Fibroblast of lung (primary cell): ENCODE measurements around the gene RSF1. TPM values are rescaled to one million over a fixed set of nuclear protein-coding genes. Genes with fewer than 3 reads are reported as not detected.

ENCODE experiments used
- DNase-seq, 2 donors: peaks; one replicate each; pipeline versions ENCODE4 v3.0.0 to v3.0.0-alpha.2; 2010; ENCODE audit warnings: low read depth in 2 of 2
- H2AFZ ChIP-seq: 2 replicates; pipeline ENCODE4 v1.5.1; 2012; ENCODE audit warnings: low read length, control low read depth, inconsistent platforms
- H3K27ac ChIP-seq: 2 replicates; pipeline ENCODE4 v1.5.1; 2011; ENCODE audit warnings: low read length, control low read depth; ENCODE audit not compliant: insufficient read depth
- H3K27me3 ChIP-seq: 2 replicates; pipeline ENCODE4 v1.5.1; 2011; ENCODE audit warnings: mild to moderate bottlenecking, low read length; ENCODE audit not compliant: control insufficient read depth, insufficient read depth
- H3K36me3 ChIP-seq: 2 replicates; pipeline ENCODE4 v1.5.1; 2011; ENCODE audit warnings: low read length; ENCODE audit not compliant: control insufficient read depth, insufficient read depth
- H3K4me1 ChIP-seq: 2 replicates; pipeline ENCODE4 v1.5.1; 2011; ENCODE audit warnings: low read length; ENCODE audit not compliant: control insufficient read depth, insufficient read depth; ENCODE audit errors: extremely low read depth
- H3K4me2 ChIP-seq: 2 replicates; pipeline ENCODE4 v1.5.1; 2011; ENCODE audit warnings: low read length, control low read depth; ENCODE audit not compliant: insufficient read depth; ENCODE audit errors: extremely low read depth
- H3K4me3 ChIP-seq, 4 experiments: fragments of 200-600 bp in 1 of 4; sonication (generic) in 1 of 4; replicated peaks in 1 of 4; 2 replicates each; pipeline ENCODE4 v1.5.1; 2011 to 2016; ENCODE audit warnings: low read length in 4 of 4, low read depth in 3 of 4, mild to moderate bottlenecking in 3 of 4, control low read depth in 2 of 4, inconsistent platforms in 1 of 4, mixed read lengths in 1 of 4; ENCODE audit not compliant: insufficient read depth in 1 of 4; ENCODE audit errors: control extremely low read depth in 1 of 4
- H3K79me2 ChIP-seq: 2 replicates; pipeline ENCODE4 v1.5.1; 2012; ENCODE audit warnings: mild to moderate bottlenecking, low read length, inconsistent platforms; ENCODE audit not compliant: control insufficient read depth, insufficient read depth
- H3K9ac ChIP-seq: 2 replicates; pipeline ENCODE4 v1.5.1; 2011; ENCODE audit warnings: mild to moderate bottlenecking, low read length, control low read depth; ENCODE audit not compliant: insufficient read depth
- H3K9me3 ChIP-seq: 2 replicates; pipeline ENCODE4 v1.5.1; 2012; ENCODE audit warnings: low read depth, low read length; ENCODE audit not compliant: control insufficient read depth, insufficient read depth
- H4K20me1 ChIP-seq: 2 replicates; pipeline ENCODE4 v1.5.1; 2011; ENCODE audit warnings: low read length; ENCODE audit not compliant: control insufficient read depth, insufficient read depth; ENCODE audit errors: extremely low read depth
- EZH2 ChIP-seq: IDR thresholded peaks from 2 replicates; pipeline ENCODE4 v1.5.1; 2012; ENCODE audit warnings: low read length, control low read depth, mild to moderate bottlenecking; ENCODE audit errors: missing control alignments
- polyA plus RNA-seq, 2 donors: library from polyadenylated mRNA; depleted of rRNA in 1 of 2; stranded (reverse) in 1 of 2; unstranded in 1 of 2; fragments of >200 nt; gene quantifications; 2 replicates each; pipeline ENCODE4 v1.2.1, GENCODE V29; 2011 to 2012; ENCODE audit warnings: missing spikeins in 1 of 2
- total RNA-seq: library from RNA; depleted of rRNA; stranded (reverse); fragments of >200 nt; gene quantifications from 2 replicates; pipeline ENCODE4 v1.2.1, GENCODE V29; 2014
- TF ChIP-seq, protein P1 (sequence below), 2 donors: IDR thresholded peaks in 1 of 2; conservative IDR thresholded peaks in 1 of 2; 1 replicate in 1 of 2; 2 replicates in 1 of 2; pipeline ENCODE4 v1.5.1; 2011 to 2012; ENCODE audit warnings: low read length in 2 of 2, control low read depth in 1 of 2, inconsistent platforms in 1 of 2, low read depth in 1 of 2, mild to moderate bottlenecking in 1 of 2

Gene RSF1
- total and polyA plus RNA-seq, 2 donors (not counting 1 experiment from before 2014, with no cell fraction given), result 27.5 to 38.1 TPM

GRCh38 chr11:77821349-77821851 is 878 bp upstream of the RSF1 start:
- H3K4me2 ChIP-seq, result peak overlapping the region; percentile 99
- no peaks in the 10 kb centered on the region for H3K36me3 ChIP-seq
- peak; percentile 34 to 46 for DNase-seq
- peak overlapping the region; percentile 95 for H2AFZ ChIP-seq
- H4K20me1 ChIP-seq, result peaks cover 4% of the 10 kb centered on the region
- no peaks in the 10 kb centered on the region for H3K4me1 ChIP-seq
- H3K9ac ChIP-seq, result peak overlapping the region; percentile 67
- peak overlapping the region; percentile 86 to 98 (median 96) for H3K4me3 ChIP-seq
- H3K9me3 ChIP-seq, result no peaks in the 10 kb centered on the region
- peaks cover 42% of the 10 kb centered on the region for H3K79me2 ChIP-seq
- peak overlapping the region; percentile 68 for H3K27ac ChIP-seq
- H3K27me3 ChIP-seq, result no peaks in the 10 kb centered on the region
- TF ChIP-seq, protein P1, sequence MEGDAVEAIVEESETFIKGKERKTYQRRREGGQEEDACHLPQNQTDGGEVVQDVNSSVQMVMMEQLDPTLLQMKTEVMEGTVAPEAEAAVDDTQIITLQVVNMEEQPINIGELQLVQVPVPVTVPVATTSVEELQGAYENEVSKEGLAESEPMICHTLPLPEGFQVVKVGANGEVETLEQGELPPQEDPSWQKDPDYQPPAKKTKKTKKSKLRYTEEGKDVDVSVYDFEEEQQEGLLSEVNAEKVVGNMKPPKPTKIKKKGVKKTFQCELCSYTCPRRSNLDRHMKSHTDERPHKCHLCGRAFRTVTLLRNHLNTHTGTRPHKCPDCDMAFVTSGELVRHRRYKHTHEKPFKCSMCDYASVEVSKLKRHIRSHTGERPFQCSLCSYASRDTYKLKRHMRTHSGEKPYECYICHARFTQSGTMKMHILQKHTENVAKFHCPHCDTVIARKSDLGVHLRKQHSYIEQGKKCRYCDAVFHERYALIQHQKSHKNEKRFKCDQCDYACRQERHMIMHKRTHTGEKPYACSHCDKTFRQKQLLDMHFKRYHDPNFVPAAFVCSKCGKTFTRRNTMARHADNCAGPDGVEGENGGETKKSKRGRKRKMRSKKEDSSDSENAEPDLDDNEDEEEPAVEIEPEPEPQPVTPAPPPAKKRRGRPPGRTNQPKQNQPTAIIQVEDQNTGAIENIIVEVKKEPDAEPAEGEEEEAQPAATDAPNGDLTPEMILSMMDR (conservative IDR thresholded peaks at IDR 0.05 in 1 of 2, IDR thresholded peaks at IDR 0.05 in 1 of 2; ENCODE audit: low read depth in 1 of 2, low read length in 2 of 2), result no peak
- no peak for TF ChIP-seq EZH2

DNA sequence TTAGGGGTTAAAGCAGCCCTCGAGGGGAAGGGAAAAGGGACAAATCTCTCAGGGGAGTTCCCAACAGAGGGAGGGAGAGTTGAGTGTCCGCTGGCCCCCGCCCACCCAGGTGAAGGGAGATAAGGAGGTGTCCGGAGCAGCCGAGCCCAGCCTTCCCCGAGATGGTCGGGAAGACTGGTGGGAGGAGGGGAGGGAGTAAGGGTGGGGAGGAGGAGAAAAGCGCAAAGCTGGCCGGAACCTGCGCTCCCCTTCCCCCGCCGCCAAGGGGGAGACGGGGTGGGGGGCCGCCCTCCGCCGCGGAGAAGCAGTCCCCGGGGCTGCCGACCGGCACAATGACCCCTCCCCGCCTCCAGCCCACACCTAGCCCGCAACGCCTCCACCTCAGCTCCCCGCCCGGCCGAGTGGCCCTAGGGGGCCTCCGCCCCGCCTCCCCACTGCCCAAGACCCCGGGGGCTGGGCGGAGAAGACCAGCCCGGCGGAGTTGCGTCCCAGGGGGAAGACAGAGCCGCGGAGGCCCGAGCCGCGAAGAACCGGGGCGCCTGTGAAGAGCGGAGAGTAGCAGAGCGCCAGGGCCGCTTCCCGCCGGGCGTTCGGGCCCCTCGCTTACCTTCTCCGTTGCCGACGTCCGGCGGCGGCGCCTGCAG is 479 bp downstream of the RSF1 start:
- peak; percentile 26 to 51 for DNase-seq
- peak overlapping the region; percentile 83 for H3K9ac ChIP-seq
- peaks cover 56% of the 10 kb centered on the region for H3K79me2 ChIP-seq
- H3K27ac ChIP-seq, result peak overlapping the region; percentile 75
- no peaks in the 10 kb centered on the region for H3K36me3 ChIP-seq
- H2AFZ ChIP-seq, result peak overlapping the region; percentile 72
- peak overlapping the region; percentile 61 to 98 (median 85) for H3K4me3 ChIP-seq
- no peaks in the 10 kb centered on the region for H3K9me3 ChIP-seq
- peaks cover 5% of the 10 kb centered on the region for H4K20me1 ChIP-seq
- TF ChIP-seq, protein P1 (conservative IDR thresholded peaks at IDR 0.05 in 1 of 2, IDR thresholded peaks at IDR 0.05 in 1 of 2; ENCODE audit: low read depth in 1 of 2, low read length in 2 of 2), result no peak
- no peak for TF ChIP-seq EZH2
- H3K4me1 ChIP-seq, result no peaks in the 10 kb centered on the region
- peak overlapping the region; percentile 76 for H3K4me2 ChIP-seq
- no peaks in the 10 kb centered on the region for H3K27me3 ChIP-seq

DNA sequence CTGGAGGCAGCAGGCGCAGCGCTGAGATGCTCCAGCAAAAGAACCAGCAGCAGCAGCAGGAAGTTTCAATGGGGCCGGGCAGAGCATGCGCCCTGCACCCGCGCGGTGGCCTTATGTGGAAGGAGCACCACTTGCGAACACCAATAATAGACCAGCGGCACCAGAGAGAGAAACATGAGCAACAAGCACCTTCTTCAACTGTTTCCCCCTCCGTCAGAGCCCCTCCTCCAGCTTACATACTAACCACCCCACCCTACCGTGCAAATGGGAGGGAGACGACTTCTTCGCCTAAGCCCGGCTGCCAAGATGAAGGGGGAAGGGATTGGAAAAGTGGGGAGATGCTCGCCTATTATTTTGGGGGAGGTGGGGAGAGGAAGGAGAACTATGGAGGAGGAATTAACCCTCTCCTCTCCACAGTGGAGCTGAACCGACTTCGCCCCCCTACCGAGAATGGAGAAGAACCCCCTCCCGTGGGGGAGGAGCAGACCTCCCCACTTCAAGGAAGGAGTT is 1.1 kb downstream of the RSF1 start:
- Histone ChIP-seq H4K20me1 (peaks cover 5% of the 10 kb centered on the region), H3K27me3 (no peaks in the 10 kb centered on the region), H3K27ac (peak overlapping the region; percentile 75), H3K9ac (peak overlapping the region; percentile 83), H3K79me2 (peaks cover 62% of the 10 kb centered on the region), H3K36me3 (no peaks in the 10 kb centered on the region), H3K4me2 (peak overlapping the region; percentile 76), H3K4me3 (peak overlapping the region; percentile 61 to 98 (median 85)), H3K9me3 (no peaks in the 10 kb centered on the region), H2AFZ (no peak overlapping the region), H3K4me1 (no peaks in the 10 kb centered on the region)
- no peak for TF ChIP-seq EZH2
- TF ChIP-seq, protein P1 (conservative IDR thresholded peaks at IDR 0.05 in 1 of 2, IDR thresholded peaks at IDR 0.05 in 1 of 2; ENCODE audit: low read depth in 1 of 2, low read length in 2 of 2), result peak; percentile 14 to 18
- peak; percentile 86 to 93 for DNase-seq
